ENCODE measurements around the gene COL17A1. TPM values are rescaled to one million over a fixed set of nuclear protein-coding genes. Genes with fewer than 3 reads are reported as not detected.

Gene COL17A1
- total and polyA plus RNA-seq, 9 of the 15 experiments (the other 6 are each of a cell fraction or from before 2014, with no cell fraction given), result not detected

DNA sequence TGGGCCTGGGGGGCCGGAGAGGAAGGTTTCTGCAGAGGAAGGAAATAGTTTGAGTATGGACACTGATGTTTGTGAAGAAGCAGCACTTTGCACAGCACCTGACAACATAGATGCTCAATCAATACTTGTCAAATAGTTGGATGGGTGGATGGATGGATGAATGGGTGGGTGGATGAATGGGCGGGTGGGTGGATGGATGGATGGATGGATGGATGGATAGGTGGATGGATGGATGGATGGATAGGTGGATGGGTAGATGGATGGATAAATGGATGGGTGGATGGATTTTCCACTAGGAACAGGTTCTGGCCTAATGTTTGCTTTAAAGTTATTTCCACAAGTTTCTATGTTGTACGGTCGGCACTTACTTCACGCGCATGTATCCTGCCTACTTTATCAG, 45.3 kb downstream of the COL17A1 start:
- WGBS (ENCODE audit: insufficient coverage, low coverage, missing lambda C conversion rate), result 0% methylated on average over 5 of the region's 6 CpGs
- no TSS peak for BruUV-seq (replicated peaks)
- no peak overlapping the region for H3K27ac ChIP-seq (ENCODE audit: extremely low read depth, low read depth, low read length)
- no peak overlapping the region for H3K9ac ChIP-seq (ENCODE audit: insufficient read depth in 1 of 2, low read depth in 2 of 2, low read length in 2 of 2)
- no peak for DNase-seq (ENCODE audit: extremely low read depth in 1 of 4, low spot score in 3 of 4)
- intact Hi-C loops (cut with micrococcal nuclease), result loop anchor here (10.0 kb wide), 1 partner anchor 156 kb away; no protein-coding TSS in a partner anchor
- H3K27me3 ChIP-seq (ENCODE audit: control insufficient read depth in 2 of 2, insufficient read depth in 2 of 2, low read length in 2 of 2), result peaks cover 7 to 34% of the 10 kb centered on the region in 2 experiments; a peak in 3 of 5 replicates
- no peak overlapping the region for H2AFZ ChIP-seq (ENCODE audit: low read depth, low read length)
- H3K9me3 ChIP-seq (replicated peaks; ENCODE audit: control insufficient read depth, insufficient read depth, low read depth, low read length), result no peaks in the 10 kb centered on the region
- no peak for FAIRE-seq
- no peak overlapping the region for H3K4me3 ChIP-seq
- H3K79me2 ChIP-seq (ENCODE audit: control insufficient read depth, insufficient read depth, low read length), result no peaks in the 10 kb centered on the region
- no peak for ATAC-seq
- CTCF ChIA-PET (ENCODE audit: low intra/inter-chr PET ratio), result no interaction called here
- no peak overlapping the region for H3K4me2 ChIP-seq (ENCODE audit: insufficient read depth, low read length)
- H3K4me1 ChIP-seq (replicated peaks in 1 of 2; ENCODE audit: control insufficient read depth in 2 of 2, insufficient read depth in 2 of 2, low read length in 2 of 2), result peaks cover 0 to 5% of the 10 kb centered on the region in 2 experiments; a peak in 2 of 5 replicates
- POLR2A ChIA-PET, result no interaction called here
- no peaks in the 10 kb centered on the region for H3K36me3 ChIP-seq (ENCODE audit: control insufficient read depth, insufficient read depth, low read length)
- no peaks in the 10 kb centered on the region for H4K20me1 ChIP-seq (replicated peaks; ENCODE audit: control insufficient read depth, insufficient read depth, low read length)
- no peaks in the 10 kb centered on the region for H3K9me1 ChIP-seq (ENCODE audit: control insufficient read depth, insufficient read depth, low read length)
- in situ Hi-C loops (cut with MboI), result no loop called here
- no peak for TF ChIP-seq NUFIP1 (IDR thresholded peaks at IDR 0.05; ENCODE audit: partially characterized antibody)
- TF ChIP-seq, protein P1, sequence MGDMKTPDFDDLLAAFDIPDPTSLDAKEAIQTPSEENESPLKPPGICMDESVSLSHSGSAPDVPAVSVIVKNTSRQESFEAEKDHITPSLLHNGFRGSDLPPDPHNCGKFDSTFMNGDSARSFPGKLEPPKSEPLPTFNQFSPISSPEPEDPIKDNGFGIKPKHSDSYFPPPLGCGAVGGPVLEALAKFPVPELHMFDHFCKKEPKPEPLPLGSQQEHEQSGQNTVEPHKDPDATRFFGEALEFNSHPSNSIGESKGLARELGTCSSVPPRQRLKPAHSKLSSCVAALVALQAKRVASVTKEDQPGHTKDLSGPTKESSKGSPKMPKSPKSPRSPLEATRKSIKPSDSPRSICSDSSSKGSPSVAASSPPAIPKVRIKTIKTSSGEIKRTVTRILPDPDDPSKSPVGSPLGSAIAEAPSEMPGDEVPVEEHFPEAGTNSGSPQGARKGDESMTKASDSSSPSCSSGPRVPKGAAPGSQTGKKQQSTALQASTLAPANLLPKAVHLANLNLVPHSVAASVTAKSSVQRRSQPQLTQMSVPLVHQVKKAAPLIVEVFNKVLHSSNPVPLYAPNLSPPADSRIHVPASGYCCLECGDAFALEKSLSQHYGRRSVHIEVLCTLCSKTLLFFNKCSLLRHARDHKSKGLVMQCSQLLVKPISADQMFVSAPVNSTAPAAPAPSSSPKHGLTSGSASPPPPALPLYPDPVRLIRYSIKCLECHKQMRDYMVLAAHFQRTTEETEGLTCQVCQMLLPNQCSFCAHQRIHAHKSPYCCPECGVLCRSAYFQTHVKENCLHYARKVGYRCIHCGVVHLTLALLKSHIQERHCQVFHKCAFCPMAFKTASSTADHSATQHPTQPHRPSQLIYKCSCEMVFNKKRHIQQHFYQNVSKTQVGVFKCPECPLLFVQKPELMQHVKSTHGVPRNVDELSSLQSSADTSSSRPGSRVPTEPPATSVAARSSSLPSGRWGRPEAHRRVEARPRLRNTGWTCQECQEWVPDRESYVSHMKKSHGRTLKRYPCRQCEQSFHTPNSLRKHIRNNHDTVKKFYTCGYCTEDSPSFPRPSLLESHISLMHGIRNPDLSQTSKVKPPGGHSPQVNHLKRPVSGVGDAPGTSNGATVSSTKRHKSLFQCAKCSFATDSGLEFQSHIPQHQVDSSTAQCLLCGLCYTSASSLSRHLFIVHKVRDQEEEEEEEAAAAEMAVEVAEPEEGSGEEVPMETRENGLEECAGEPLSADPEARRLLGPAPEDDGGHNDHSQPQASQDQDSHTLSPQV (IDR thresholded peaks at IDR 0.05), result no peak
- no peak for TF ChIP-seq HDAC2 (IDR thresholded peaks at IDR 0.05)
- TF ChIP-seq, protein P2, sequence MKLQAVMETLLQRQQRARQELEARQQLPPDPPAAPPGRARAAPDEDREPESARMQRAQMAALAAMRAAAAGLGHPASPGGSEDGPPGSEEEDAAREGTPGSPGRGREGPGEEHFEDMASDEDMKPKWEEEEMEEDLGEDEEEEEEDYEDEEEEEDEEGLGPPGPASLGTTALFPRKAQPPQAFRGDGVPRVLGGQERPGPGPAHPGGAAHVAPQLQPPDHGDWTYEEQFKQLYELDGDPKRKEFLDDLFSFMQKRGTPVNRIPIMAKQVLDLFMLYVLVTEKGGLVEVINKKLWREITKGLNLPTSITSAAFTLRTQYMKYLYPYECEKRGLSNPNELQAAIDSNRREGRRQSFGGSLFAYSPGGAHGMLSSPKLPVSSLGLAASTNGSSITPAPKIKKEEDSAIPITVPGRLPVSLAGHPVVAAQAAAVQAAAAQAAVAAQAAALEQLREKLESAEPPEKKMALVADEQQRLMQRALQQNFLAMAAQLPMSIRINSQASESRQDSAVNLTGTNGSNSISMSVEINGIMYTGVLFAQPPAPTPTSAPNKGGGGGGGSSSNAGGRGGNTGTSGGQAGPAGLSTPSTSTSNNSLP (IDR thresholded peaks at IDR 0.05; ENCODE audit: borderline replicate concordance, low read depth, low read length), result no peak
- TF ChIP-seq CREB1 (IDR thresholded peaks at IDR 0.05), result no peak
- no peak for TF ChIP-seq CREB1 (CRISPR knock-in tag; IDR thresholded peaks at IDR 0.05)
- no peak for TF ChIP-seq TFAM (CRISPR knock-in tag; conservative IDR thresholded peaks at IDR 0.05)
- no peak for TF ChIP-seq DPF2 (IDR thresholded peaks at IDR 0.05)
- no peak for TF ChIP-seq LCOR (CRISPR knock-in tag; IDR thresholded peaks at IDR 0.05)
- TF ChIP-seq, protein P3, sequence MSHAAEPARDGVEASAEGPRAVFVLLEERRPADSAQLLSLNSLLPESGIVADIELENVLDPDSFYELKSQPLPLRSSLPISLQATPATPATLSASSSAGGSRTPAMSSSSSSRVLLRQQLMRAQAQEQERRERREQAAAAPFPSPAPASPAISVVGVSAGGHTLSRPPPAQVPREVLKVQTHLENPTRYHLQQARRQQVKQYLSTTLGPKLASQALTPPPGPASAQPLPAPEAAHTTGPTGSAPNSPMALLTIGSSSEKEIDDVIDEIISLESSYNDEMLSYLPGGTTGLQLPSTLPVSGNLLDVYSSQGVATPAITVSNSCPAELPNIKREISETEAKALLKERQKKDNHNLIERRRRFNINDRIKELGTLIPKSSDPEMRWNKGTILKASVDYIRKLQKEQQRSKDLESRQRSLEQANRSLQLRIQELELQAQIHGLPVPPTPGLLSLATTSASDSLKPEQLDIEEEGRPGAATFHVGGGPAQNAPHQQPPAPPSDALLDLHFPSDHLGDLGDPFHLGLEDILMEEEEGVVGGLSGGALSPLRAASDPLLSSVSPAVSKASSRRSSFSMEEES (CRISPR knock-in tag; IDR thresholded peaks at IDR 0.05), result no peak
- TF ChIP-seq, protein P4, sequence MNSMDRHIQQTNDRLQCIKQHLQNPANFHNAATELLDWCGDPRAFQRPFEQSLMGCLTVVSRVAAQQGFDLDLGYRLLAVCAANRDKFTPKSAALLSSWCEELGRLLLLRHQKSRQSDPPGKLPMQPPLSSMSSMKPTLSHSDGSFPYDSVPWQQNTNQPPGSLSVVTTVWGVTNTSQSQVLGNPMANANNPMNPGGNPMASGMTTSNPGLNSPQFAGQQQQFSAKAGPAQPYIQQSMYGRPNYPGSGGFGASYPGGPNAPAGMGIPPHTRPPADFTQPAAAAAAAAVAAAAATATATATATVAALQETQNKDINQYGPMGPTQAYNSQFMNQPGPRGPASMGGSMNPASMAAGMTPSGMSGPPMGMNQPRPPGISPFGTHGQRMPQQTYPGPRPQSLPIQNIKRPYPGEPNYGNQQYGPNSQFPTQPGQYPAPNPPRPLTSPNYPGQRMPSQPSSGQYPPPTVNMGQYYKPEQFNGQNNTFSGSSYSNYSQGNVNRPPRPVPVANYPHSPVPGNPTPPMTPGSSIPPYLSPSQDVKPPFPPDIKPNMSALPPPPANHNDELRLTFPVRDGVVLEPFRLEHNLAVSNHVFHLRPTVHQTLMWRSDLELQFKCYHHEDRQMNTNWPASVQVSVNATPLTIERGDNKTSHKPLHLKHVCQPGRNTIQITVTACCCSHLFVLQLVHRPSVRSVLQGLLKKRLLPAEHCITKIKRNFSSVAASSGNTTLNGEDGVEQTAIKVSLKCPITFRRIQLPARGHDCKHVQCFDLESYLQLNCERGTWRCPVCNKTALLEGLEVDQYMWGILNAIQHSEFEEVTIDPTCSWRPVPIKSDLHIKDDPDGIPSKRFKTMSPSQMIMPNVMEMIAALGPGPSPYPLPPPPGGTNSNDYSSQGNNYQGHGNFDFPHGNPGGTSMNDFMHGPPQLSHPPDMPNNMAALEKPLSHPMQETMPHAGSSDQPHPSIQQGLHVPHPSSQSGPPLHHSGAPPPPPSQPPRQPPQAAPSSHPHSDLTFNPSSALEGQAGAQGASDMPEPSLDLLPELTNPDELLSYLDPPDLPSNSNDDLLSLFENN (IDR thresholded peaks at IDR 0.05; ENCODE audit: low read depth in 2 of 2, low read length in 2 of 2), result no peak
- no peak for TF ChIP-seq HNRNPLL (IDR thresholded peaks at IDR 0.05; ENCODE audit: low read depth, low read length, poor library complexity, severe bottlenecking)
- TF ChIP-seq BDP1 (IDR thresholded peaks at IDR 0.05; ENCODE audit: insufficient read depth, insufficient read length), result no peak
